HepG2 (cell line): ENCODE measurements around the gene NME9. TPM values are rescaled to one million over a fixed set of nuclear protein-coding genes. Genes with fewer than 3 reads are reported as not detected.

ENCODE experiments used
- ATAC-seq: fragments of 200-7000 bp; cut with Tn5 transposase; 3 replicates; pipeline ENCODE4 v1.9.1; 2020; ENCODE audit warnings: mild to moderate bottlenecking, moderate library complexity
- BruUV-seq: library from RNA; stranded (reverse); fragments of 400-500 nt; replicated peaks from 2 replicates; lab custom pipeline; 2021; lab: Mats Ljungman, UMichigan
- CTCF ChIA-PET: fragments of 300-600 bp; formaldehyde crosslinking; extraction: SDS; loops from one replicate; lab custom pipeline; 2021; ENCODE audit warnings: low total read pairs, inconsistent platforms, low intra/inter-chr PET ratio; lab: Yijun Ruan, JAX
- POLR2A ChIA-PET: fragments of 350-600 bp; sonication (Branson Sonifier 250); formaldehyde crosslinking; loops from one replicate; lab custom pipeline; 2020; ENCODE audit warnings: antibody characterized with exemption, inconsistent platforms; lab: Yijun Ruan, JAX
- DNase-seq: peaks from one replicate; pipeline ENCODE4 v3.0.0-alpha.2; 2015; ENCODE audit warnings: low spot score
- FAIRE-seq: peaks from 3 replicates; lab custom pipeline; 2011; peaks lifted over from hg19 to GRCh38; lab: Jason Lieb, UNC
- H2AFZ ChIP-seq: one replicate; pipeline ENCODE4 v1.6.1; 2011; ENCODE audit warnings: low read length, inconsistent platforms
- H3K27ac ChIP-seq: fragments of 300-600 bp; 3 replicates; pipeline ENCODE4 v1.8.0; 2011; ENCODE audit warnings: mixed run types, mild to moderate bottlenecking, mixed read lengths, low read length, inconsistent platforms; ENCODE audit not compliant: insufficient read depth; ENCODE audit errors: extremely low read length
- H3K27me3 ChIP-seq, 2 experiments: fragments of 200-600 bp in 1 of 2; 2 replicates in 1 of 2; 3 replicates in 1 of 2; pipeline versions ENCODE4 v1.6.0 to v1.8.0; 2011; ENCODE audit warnings: low read length in 2 of 2, mild to moderate bottlenecking in 2 of 2, moderate library complexity in 2 of 2, inconsistent platforms in 1 of 2; ENCODE audit not compliant: insufficient read depth in 2 of 2, control insufficient read depth in 1 of 2
- H3K36me3 ChIP-seq, 2 experiments: fragments of 200-600 bp in 1 of 2; replicated peaks in 1 of 2; 2 replicates in 1 of 2; 3 replicates in 1 of 2; pipeline versions ENCODE4 v1.5.1 to v1.8.0; 2011; ENCODE audit warnings: low read length in 2 of 2, inconsistent platforms in 1 of 2; ENCODE audit not compliant: insufficient read depth in 2 of 2, control insufficient read depth in 1 of 2
- H3K4me1 ChIP-seq: 2 replicates; pipeline ENCODE4 v1.5.1; 2012; ENCODE audit warnings: low read length, inconsistent platforms; ENCODE audit not compliant: insufficient read depth
- H3K4me2 ChIP-seq: 2 replicates; pipeline ENCODE4 v1.6.0; 2011; ENCODE audit warnings: low read depth, low read length, inconsistent platforms
- H3K4me3 ChIP-seq, 3 experiments: fragments of 200-600 bp in 1 of 3; sonication (generic), shearing (Covaris generic) in 1 of 3; replicated peaks in 1 of 3; 2 replicates each; pipeline ENCODE4 v1.5.1; 2011 to 2016; ENCODE audit warnings: low read length in 3 of 3, inconsistent platforms in 2 of 3, low read depth in 2 of 3, mild to moderate bottlenecking in 2 of 3, control low read depth in 1 of 3, mixed read lengths in 1 of 3; ENCODE audit not compliant: insufficient read depth in 1 of 3
- H3K79me2 ChIP-seq: one replicate; pipeline ENCODE4 v1.6.1; 2011; ENCODE audit warnings: low read length, inconsistent platforms; ENCODE audit not compliant: insufficient read depth
- H3K9ac ChIP-seq: 2 replicates; pipeline ENCODE4 v1.6.0; 2011; ENCODE audit warnings: mild to moderate bottlenecking, low read depth, low read length, inconsistent platforms; ENCODE audit not compliant: insufficient read depth
- H3K9me3 ChIP-seq: 2 replicates; pipeline ENCODE4 v1.5.1; 2012; ENCODE audit warnings: mild to moderate bottlenecking, low read length
- H4K20me1 ChIP-seq: 2 replicates; pipeline ENCODE4 v1.6.0; 2011; ENCODE audit warnings: inconsistent platforms, mild to moderate bottlenecking, low read length, moderate library complexity; ENCODE audit not compliant: insufficient read depth
- CENPT ChIP-seq: sonication (generic); formaldehyde crosslinking; IDR thresholded peaks from 2 replicates; pipeline ENCODE4 v1.8.0; 2022; ENCODE audit warnings: low read depth, mild to moderate bottlenecking, moderate library complexity, missing genetic modification reagents
- EP300 ChIP-seq, 3 experiments: sonication (generic) in 1 of 3; formaldehyde crosslinking in 1 of 3; IDR thresholded peaks; 2 replicates each; pipeline versions ENCODE4 v1.5.1 to v1.6.1; 2011 to 2020; ENCODE audit warnings: low read depth in 2 of 3, low read length in 2 of 3, borderline replicate concordance in 1 of 3, improper control_type of control experiment in 1 of 3, mild to moderate bottlenecking in 1 of 3, missing genetic modification reagents in 1 of 3, moderate library complexity in 1 of 3
- FOXP4 ChIP-seq: sonication (generic); formaldehyde crosslinking; IDR thresholded peaks from 2 replicates; pipeline ENCODE4 v1.4.0; 2020; ENCODE audit warnings: missing genetic modification reagents
- GZF1 ChIP-seq: sonication (generic); formaldehyde crosslinking; IDR thresholded peaks from 2 replicates; pipeline ENCODE4 v1.5.1; 2020; ENCODE audit warnings: mild to moderate bottlenecking, missing genetic modification reagents
- IKZF5 ChIP-seq: IDR thresholded peaks from 2 replicates; pipeline ENCODE4 v1.6.1; 2018; ENCODE audit warnings: missing genetic modification reagents, mild to moderate bottlenecking, missing compliant biosample characterization
- JUN ChIP-seq: sonication (generic); formaldehyde crosslinking; IDR thresholded peaks from 2 replicates; pipeline ENCODE4 v1.4.0; 2020; ENCODE audit warnings: mild to moderate bottlenecking, missing genetic modification reagents
- KMT2B ChIP-seq: IDR thresholded peaks from 2 replicates; pipeline ENCODE4 v1.6.1; 2016; ENCODE audit warnings: missing genetic modification reagents, missing compliant biosample characterization
- LRRFIP1 ChIP-seq: sonication (generic); formaldehyde crosslinking; conservative IDR thresholded peaks from 2 replicates; pipeline ENCODE4 v1.4.0; 2020; ENCODE audit warnings: missing genetic modification reagents
- NFATC3 ChIP-seq: sonication (generic); formaldehyde crosslinking; IDR thresholded peaks from 2 replicates; pipeline ENCODE4 v1.5.1; 2020; ENCODE audit warnings: mild to moderate bottlenecking, missing genetic modification reagents
- NFE2L1 ChIP-seq: sonication (generic); formaldehyde crosslinking; IDR thresholded peaks from 2 replicates; pipeline ENCODE4 v1.4.0; 2020; ENCODE audit warnings: missing genetic modification reagents, mild to moderate bottlenecking, borderline replicate concordance
- NR1H2 ChIP-seq: sonication (generic); formaldehyde crosslinking; IDR thresholded peaks from 2 replicates; pipeline ENCODE4 v1.8.1; 2022; ENCODE audit warnings: low read depth, missing genetic modification reagents, borderline replicate concordance
- RORA ChIP-seq: sonication (generic); formaldehyde crosslinking; IDR thresholded peaks from 2 replicates; pipeline ENCODE4 v1.5.0; 2020; ENCODE audit warnings: mild to moderate bottlenecking, missing genetic modification reagents, moderate library complexity
- TBL1XR1 ChIP-seq: fragments of 150-350 bp; IDR thresholded peaks from 2 replicates; pipeline ENCODE4 v1.6.1; 2014; ENCODE audit warnings: borderline replicate concordance, low read length; ENCODE audit not compliant: partially characterized antibody
- ZNF274 ChIP-seq: sonication (generic); formaldehyde crosslinking; IDR thresholded peaks from 2 replicates; pipeline ENCODE4 v1.5.1; 2020; ENCODE audit warnings: mild to moderate bottlenecking, missing genetic modification reagents
- ZNF292 ChIP-seq: sonication (generic); formaldehyde crosslinking; IDR thresholded peaks from 2 replicates; pipeline ENCODE4 v1.8.1; 2022; ENCODE audit warnings: mild to moderate bottlenecking, low read depth, missing genetic modification reagents, borderline replicate concordance
- ZNF333 ChIP-seq: sonication (generic); formaldehyde crosslinking; IDR thresholded peaks from 2 replicates; pipeline ENCODE4 v1.4.0; 2020; ENCODE audit warnings: mild to moderate bottlenecking, missing genetic modification reagents, borderline replicate concordance
- ZNF564 ChIP-seq: sonication (generic); formaldehyde crosslinking; IDR thresholded peaks from 2 replicates; pipeline ENCODE4 v1.8.1; 2023; ENCODE audit warnings: mild to moderate bottlenecking, missing genetic modification reagents
- WGBS: methylation state at CpG from one replicate; pipeline ENCODE4 v1.1.6; 2017; ENCODE audit warnings: low lambda C conversion rate; 5-methylcytosine and 5-hydroxymethylcytosine counted together
- in situ Hi-C: cut with HindIII; loops from 2 replicates; pipeline ENCODE4 v1.10.0; 2017; ENCODE audit warnings: low pct_unique_long_range_greater_than_20kb; ENCODE audit not compliant: extremely low pct_ligation_motif_present
- intact Hi-C: fragments of 100-400 bp; cut with micrococcal nuclease; formaldehyde crosslinking; loops from one replicate; pipeline ENCODE4 v1.10.0; 2022; ENCODE audit not compliant: unreplicated experiment
- polyA plus RNA-seq, 8 experiments: library from polyadenylated mRNA; depleted of rRNA in 3 of 8; stranded (reverse) in 7 of 8; unstranded in 1 of 8; fragments of >200 nt; fragmentation: Illumina TruSeq in 4 of 8; extraction: Trizol in 4 of 8; gene quantifications; 2 replicates each; pipeline versions ENCODE4 v1.2.1 to v1.2.3, GENCODE V29; 2011 to 2016; ENCODE audit warnings: low read depth in 4 of 8, missing spikeins in 1 of 8, mixed read lengths in 1 of 8; ENCODE audit not compliant: insufficient read depth in 1 of 8
- total RNA-seq, 5 experiments: library from RNA; depleted of rRNA; stranded (reverse); fragments of >200 nt; fragmentation: Illumina TruSeq; extraction: Trizol; gene quantifications; 2 replicates each; pipeline ENCODE4 v1.2.3, GENCODE V29; 2016; ENCODE audit warnings: low read depth in 1 of 5

Gene NME9
- total and polyA plus RNA-seq, 2 of the 13 experiments (the other 11 are each of a cell fraction or from before 2014, with no cell fraction given): not detected

GRCh38 chr3:138334608-138335007, 5.0 kb upstream of the NME9 start:
- 0 out of 2 replicates have a peak, but pooled peaks cover 6% of the 10 kb centered on the region for H3K4me1 ChIP-seq
- no TSS peak for BruUV-seq
- POLR2A ChIA-PET: no interaction called here
- no peak overlapping the region for H2AFZ ChIP-seq
- intact Hi-C loops (loop anchor here (5.0 kb wide), 1 partner anchor 63 kb away; no protein-coding TSS in a partner anchor), in situ Hi-C loops (no loop called here)
- WGBS: 40% methylated on average over 4 of the region's 4 CpGs
- no peaks in the 10 kb centered on the region for H3K36me3 ChIP-seq
- H3K4me2 ChIP-seq: no peak overlapping the region
- H3K27ac ChIP-seq: no peak overlapping the region
- CTCF ChIA-PET: no interaction called here
- ATAC-seq (no peak), FAIRE-seq (no peak), DNase-seq (no peak)
- no peak overlapping the region for H3K4me3 ChIP-seq
- no peaks in the 10 kb centered on the region; a peak in 1 of 5 replicates for H3K27me3 ChIP-seq
- no peak for TF ChIP-seq NFATC3 (CRISPR knock-in tag)
- TF ChIP-seq FOXP4: no peak
- no peak for TF ChIP-seq JUN (CRISPR knock-in tag)
- TF ChIP-seq GZF1 (CRISPR knock-in tag): no peak
- no peak for TF ChIP-seq ZNF333 (CRISPR knock-in tag)
- TF ChIP-seq NFE2L1 (CRISPR knock-in tag): no peak
- no peak for TF ChIP-seq LRRFIP1 (CRISPR knock-in tag)
- TF ChIP-seq ZNF564: no peak
- no peak for TF ChIP-seq KMT2B (CRISPR knock-in tag)
- TF ChIP-seq ZNF292 (CRISPR knock-in tag): no peak
- TF ChIP-seq EP300 (IDR thresholded peaks at IDR 0.05; ENCODE audit: low read depth in 2 of 2, low read length in 2 of 2): no peak
- TF ChIP-seq EP300 (CRISPR knock-in tag; IDR thresholded peaks at IDR 0.05; ENCODE audit: borderline replicate concordance): no peak
- no peak for TF ChIP-seq RORA (CRISPR knock-in tag)
- no peak for TF ChIP-seq TBL1XR1
- TF ChIP-seq ZNF274: no peak
- no peak for TF ChIP-seq IKZF5 (CRISPR knock-in tag)
- no peak for TF ChIP-seq NR1H2 (CRISPR knock-in tag)
- no peak for TF ChIP-seq CENPT (CRISPR knock-in tag)
- no peak overlapping the region for H3K9ac ChIP-seq
- H3K9me3 ChIP-seq: no peaks in the 10 kb centered on the region
- H4K20me1 ChIP-seq: no peaks in the 10 kb centered on the region
- no peaks in the 10 kb centered on the region for H3K79me2 ChIP-seq
